DMS153 treated with DMSO at 0.1 percent for 48 hours (cell line): ENCODE results near the gene CIAPIN1.
"Not testable (repeated sequence)": the region's sequence is repeated elsewhere in the genome, so short reads cannot be mapped to it uniquely, and the experiment has no call there.

Experiments
- DNase-seq: peaks from one replicate; lab custom pipeline; 2025; ENCODE audit not compliant: unreplicated experiment; lab: John Stamatoyannopoulos, UW

The CIAPIN1 gene

DNA sequence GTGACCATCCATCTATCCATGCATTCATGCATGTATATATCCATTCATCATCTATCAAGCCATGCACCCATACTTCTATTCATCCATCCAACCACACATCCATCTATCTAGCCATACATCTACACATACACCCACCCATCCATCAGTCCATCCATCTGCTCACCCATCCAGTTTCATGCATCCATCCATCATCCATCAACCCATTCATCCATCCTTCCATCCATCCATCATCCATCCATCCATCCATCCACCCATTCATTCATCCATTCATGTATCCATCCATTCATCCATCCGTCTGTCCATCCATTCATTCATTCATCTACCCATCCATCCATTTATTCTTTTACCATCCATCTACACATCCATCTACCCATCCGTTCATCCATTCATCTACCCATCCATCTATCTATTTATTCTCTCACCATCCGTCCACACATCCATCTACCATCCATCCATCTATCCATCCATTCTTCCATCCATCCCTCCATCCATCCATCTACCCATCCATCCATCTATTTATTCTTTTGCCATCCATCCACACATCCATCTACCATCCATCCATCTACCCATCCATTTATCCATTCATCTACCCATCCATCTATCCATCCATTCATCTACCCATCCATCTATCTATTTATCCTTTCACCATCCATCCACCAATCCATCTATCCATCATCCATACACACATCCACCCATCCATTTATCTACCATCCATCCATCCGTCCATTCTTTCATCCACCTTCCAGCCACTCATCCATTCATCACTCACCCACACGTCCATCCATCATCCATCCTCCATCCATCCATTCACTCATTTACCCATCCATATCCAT is 39.4 kb downstream of the CIAPIN1 start:
- no peak for DNase-seq

DNA sequence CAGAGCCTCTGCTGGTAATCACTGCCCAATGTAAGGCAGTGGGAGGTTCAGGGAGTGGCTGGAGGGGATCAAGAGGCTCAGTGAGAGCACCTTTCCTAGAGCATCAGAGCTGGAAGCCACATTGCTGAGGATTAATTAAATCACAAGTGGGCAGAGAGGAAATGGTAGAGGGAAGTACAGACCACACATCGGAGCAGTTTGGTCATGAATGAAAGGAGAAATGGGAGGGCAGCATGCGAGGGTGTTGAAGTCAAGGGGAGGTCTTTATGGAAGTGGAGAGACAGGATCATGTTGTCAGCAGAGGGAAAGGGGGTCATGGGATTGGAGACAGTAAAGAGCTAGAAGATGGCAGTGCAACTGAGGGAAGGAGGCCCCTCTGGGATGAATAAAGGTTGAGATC is 40.3 kb downstream of the CIAPIN1 start:
- DNase-seq: no peak

DNA sequence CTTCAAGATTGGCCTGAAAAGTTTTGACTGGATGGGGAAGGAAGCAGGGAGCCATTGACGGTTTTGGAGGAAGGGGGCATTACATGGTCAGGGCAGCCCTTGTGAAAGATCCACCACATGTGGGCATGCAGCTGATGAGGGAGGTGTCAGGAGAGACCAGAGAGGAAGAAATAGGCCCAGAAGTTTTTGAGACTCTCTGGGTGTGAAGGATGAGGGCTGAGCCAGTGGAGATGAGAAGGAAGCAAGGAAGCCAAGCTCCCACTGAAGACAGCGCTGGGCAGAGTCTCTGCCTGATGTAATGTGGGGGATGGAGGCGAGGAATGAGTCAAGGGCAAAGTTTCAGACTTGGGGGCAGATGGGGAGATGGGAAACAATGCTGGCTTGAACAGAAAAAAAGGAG is 42.1 kb downstream of the CIAPIN1 start:
- DNase-seq: no peak

DNA sequence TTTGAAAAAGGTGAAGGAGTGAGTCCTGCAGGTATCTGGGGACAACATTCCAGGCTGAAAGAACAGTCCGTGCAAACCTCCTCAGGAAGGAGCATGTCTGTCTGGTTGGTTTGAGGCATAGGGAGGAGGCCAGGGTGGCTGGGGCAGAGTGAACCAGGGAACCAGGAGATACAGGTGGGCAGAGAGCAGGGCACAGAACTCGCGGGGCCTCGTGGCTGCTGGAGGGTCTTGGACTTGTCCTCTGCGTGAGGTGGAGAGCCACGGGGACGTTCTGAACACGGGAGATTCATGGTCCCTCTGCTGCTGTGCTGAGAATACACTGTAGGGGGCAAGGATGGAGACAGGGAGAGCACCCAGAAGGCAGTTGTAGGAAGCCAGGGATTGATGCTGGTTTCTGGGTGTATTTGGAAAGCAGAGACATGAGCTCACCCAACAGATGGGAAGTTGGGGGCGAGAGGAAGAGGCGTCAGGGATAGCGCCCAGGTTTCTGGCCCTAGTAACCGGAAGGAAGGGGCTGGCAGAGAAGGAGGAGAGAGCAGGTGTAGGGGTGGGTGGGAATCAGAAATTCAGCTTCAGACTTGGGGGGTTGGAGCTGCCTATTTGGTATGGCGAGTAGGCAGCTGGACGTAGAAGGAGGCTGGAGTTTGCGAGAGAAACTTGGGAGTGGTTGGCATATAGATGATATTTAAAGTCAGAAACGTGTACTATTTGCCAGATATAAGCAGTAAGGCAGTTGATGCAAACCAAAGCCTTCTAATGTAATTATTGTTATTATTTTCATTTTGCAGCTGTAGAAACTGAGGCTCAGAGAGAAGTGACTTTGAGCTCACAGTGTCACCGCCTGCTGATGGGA is 43.0 kb downstream of the CIAPIN1 start, which contains the start of gene CCL17:
Gene CCL17 (plus strand): TSS at position 803 of the 853 bp plus-strand sequence. CDS start 9,166 bp downstream, outside the sequence.
- no peak for DNase-seq

DNA sequence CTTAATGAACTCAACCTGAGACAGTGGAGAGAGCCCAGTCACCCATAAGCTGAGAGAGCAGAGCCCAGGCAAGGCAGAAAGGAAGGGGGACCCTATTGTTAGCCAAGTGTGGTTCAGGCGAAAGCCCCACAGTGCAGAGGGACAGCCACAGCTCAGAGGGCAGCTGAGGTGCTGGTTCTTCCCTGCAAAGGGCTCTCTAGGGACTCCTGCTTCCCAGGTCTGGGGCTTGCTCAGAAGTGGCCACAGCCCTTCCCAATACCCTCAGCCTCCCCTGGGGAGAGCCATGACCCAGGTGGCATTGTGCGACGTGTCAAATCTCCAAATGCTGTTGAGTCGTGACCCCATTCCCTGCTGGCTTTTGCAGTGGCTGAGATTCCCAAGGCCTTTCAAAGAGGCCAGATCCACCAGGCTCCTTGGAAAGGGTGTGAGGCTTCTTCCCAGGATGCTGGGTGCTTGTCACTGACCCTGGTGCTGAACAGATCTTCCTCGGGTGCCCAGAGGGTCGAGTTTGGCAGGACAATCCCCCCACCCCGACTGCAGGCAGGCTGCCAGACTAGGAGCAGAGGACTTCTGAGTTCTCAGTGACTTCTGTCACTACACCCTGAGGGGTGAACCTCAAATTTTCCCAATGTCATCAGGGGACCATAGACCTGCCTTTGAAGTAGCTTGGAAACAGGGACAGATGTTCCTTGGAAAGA is 45.1 kb downstream of the CIAPIN1 start:
- no peak for DNase-seq

DNA sequence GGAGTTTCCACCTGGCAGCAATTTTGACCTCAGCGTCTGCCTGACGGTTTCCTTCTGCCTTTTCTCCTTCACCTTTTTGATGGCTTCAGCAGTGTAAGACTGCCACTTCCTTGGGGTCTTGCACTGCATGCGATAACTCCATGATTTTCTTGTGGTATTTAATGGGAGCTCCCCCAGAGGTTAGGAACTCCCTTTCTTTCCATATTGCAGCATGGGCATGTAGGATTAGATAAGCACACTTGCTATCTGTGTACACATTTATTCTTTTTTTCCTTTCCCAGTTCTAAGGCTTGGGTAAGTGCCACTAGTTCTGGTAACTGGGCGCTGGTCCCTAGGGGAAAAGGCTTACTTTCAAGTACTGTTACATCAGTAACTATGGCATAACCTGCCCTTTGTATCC is 49.7 kb downstream of the CIAPIN1 start:
- DNase-seq: not testable (repeated sequence)

DNA sequence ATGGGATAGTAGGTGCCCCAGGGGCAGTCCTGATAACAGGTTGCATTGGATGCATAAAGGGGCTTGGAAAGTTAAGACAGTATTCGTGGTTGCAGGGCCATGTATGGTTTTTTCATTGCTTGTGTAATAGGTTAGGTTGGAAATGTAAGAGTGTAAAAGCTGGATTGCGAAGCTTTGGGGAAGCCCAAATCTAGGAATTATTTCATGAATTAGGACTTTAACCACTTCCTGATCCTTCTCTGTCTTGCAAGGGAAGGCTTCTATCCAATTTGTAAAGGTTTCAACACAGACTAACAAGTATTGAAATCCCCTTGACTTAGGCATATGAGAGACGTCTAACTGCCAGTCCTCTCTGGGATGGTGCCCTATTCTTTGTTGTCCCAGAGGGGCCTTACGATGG is 50.4 kb downstream of the CIAPIN1 start:
- DNase-seq: no peak

DNA sequence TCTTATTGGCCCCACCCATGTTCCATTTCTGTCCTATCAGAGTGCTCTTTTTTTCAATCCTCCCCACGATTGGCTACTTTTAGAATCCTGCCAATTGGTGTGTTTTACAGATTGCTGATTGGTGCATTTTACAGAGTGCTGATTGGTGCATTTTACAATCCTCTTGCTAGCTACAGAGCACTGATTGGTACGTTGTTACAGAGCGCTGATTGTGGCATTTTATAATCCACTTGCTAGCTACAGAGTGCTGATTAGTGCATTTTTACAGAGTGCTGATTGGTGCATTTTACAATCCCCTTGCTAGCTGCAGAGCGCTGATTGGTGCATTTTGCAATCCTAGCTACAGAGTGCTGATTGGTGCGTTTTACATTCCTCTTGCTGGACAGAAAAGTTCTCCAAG is 52.2 kb downstream of the CIAPIN1 start:
- no peak for DNase-seq

DNA sequence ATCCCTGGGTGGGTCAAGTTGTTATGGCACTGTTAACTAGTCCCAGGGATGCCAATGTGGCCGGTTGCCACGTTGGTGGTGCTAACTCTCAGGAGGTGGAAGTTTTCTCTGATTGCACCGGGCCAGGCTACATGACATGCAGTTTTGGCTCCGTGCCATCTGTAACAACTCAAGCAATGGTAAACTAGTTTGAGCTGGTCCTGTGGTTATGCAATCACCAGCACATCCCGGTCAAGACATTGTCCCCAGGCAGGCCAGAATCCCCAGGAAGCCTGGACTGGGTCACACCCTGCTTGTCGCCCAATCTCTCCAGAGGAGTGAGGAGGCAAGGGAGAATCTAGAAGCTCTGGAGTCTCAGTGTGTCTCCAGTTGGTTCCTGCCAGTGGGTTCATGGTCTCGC is 52.7 kb downstream of the CIAPIN1 start:
- no peak for DNase-seq

DNA sequence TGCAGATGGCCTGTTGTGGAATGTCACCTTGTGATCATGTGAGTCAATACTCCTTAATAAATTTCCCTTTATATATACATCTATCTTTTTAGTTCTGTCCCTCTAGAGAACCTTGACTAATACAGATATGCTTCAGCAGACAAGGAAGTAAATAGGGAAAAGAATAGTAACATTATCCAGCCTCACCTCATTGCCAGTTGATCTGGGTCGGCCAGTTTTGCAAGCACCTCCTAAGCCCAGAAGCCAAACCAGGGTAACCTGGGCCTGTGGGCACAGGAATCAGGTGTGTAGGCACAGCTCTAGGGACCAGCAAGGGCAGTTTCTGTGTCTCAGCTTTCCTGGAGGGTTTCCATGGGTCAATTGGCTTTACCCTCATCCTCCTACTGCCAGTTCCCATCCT is 54.5 kb downstream of the CIAPIN1 start:
- DNase-seq: no peak

DNA sequence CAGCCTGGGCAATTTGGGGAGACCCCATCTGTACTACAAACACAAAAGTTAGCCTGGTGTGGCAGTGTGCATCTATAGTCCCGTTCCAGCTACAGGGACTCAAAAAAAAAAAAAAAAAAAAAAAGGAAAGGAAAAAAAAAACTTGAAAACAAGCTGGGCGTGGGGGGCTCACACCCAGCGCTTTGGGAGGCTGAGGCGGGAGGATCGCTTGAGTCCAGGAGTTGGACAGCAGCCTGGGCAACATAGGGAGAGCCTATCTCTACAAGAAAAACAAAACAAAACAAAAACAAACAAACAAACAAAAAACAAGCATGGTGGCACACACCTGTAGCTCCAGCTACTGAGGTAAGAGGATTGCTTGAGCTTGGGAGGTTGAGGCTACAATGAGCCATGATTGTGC is 55.5 kb downstream of the CIAPIN1 start:
- DNase-seq: no peak

DNA sequence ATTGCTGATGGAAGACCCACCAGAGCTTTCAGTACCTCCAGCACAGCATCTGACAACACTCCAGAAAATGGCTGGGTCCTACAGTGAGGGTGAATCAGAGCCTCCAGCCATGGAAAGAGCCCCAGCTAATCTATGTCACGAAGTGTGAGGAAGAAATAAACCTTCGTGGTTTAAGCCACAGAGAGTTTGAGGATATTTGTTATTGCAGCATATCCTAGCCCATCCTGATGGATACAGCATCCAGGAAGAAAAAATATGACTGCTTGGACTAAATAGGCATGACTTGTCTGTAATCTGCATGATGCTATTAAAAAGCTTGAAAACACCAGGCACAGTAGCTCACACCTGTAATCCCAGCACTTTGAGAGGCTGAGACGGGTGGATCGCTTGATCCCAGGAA is 55.9 kb downstream of the CIAPIN1 start:
- DNase-seq: no peak

DNA sequence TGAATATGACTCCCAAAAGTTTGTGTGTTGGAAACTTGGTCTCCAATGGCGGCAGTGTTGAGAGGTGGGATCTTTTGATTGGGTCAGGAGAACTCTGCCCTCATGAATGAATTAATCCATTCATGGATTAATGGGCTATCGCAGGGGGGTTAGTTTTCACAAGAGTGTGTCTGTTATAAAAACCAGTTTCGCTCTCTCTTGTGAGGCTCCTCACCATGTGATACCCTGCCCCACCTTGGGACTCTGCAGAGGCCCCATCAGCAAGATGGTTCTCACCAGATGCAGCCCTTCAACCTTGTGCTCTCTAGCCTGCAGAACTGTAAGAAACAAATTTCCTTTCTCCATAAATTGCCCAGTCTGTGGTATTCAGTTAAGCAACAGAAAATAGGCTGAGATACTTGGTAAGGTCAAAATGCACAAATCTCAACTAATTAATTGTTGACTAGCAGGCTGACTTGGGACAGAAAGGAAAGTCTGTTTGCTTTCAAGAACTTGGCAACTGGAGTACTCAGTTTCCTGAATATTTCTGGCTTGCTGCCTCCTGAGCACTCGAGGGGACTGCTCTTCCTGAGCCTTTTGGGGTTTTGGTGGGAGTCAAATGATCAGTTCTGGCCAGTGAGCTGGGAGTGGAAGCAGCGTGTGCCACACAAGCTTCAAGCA is 56.4 kb downstream of the CIAPIN1 start:
- no peak for DNase-seq

DNA sequence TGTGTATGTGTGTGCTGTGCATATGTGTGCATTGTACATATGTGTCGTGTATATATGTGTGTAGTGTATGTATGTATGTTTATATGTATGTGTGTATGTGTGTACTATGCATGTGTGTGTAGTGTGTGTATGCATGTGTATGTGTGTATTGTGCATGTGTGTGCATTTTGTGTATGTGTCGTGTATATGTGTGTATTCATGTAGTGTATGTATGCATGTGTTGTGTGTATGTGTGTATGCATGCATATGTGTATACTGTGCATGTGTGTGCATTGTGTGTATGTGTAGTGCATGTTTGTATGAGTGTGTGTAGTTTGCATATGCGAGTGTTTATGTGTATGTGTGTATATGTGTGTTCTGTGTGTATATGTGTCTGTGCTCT is 58.1 kb downstream of the CIAPIN1 start:
- no peak for DNase-seq

DNA sequence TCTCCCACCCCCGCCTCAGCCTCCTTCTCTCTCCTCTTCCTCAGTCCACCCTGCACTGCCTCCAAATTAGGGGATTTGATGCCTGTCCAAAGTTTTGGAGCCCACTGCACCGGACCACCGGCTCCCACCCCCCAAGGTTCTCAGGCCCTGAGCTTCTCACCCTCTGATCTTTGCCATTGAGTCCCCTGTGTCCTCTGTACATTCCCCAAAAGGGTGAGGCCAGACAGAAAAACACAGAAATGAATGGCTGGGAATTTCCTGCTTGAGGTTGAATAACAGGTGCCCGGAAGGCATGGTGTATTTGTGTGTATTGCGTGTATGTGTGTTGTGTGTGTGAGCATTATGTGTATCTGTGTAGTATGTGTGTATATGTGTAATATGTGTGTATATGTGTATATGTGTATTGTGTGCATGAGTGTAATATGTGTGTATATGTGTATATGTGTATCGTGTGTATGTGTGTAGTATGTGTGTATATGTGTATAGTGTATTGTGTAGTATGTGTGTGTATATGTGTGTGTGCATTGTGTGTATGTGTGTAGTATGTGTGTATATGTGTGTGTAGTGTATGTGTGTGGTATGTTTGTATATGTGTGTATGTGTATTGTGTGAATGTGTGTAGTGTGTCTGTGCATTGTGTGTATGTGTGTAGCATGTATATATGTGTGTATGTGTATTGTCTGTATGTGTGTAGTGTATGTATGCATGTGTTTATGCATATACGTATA is 58.7 kb downstream of the CIAPIN1 start:
- DNase-seq: no peak

DNA sequence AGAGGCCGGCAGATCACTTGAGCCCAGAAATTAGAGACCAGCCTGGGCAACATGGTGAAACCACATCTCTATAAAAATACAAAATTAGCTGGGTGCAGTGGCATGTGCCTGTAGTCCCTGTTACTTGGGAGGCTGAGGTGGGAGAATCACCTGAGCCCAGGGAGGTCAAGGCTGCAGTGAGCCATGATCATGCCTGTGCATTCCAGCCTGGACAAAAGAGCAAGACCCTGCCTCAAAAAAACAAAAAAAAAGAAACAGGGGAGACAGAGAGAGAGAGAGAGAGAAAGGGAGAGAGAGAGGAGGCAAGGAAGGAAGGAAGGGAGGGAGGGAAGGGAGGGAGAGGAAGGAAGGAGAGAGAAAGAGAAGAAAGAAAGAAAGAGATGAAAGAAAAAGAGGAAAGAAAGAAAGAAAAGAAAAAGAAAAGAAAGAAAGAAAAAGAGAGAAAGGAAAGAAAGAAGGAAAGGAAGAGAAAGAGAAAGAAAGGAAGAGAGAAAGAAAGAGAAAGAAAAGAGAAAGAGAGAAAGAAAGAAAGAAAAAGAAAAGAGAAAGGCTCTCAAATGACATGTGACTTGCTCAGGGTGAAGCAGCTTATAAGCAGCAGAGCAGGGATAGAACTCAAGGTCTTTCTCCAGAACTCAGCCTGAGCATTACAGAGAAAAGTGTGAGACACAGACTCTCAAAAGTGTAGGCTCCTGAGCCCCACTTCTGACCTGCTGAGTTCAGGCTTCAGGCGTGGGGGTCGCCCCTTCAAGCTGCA is 59.4 kb downstream of the CIAPIN1 start:
- no peak for DNase-seq

DNA sequence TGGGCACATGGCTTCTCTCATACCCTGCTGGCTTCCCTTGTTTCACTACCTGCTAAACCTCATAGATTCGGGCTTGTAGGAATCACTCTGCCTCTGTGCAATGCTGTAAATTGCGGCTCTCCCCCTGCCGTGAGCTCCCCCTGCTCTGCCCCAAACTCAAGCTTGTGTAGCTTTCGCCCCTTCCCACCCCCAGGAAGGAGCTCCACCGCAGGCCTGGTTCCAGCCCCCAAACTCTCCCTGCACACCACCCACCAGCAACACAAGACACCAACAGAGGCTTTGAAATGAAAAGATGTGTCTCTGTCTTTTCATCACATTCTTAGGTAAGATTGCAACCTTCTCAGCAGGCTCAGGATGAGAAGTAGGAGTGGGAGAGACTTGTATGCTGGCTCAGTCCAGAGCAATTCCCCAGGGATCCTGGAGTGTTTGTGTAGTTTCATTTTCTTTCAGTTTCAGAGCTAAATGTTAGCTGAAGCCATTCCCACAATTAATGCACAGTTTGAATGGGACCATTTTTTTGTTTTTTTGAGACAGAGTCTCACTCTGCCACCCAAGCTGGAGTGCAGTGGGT is 60.7 kb downstream of the CIAPIN1 start:
- no peak for DNase-seq

DNA sequence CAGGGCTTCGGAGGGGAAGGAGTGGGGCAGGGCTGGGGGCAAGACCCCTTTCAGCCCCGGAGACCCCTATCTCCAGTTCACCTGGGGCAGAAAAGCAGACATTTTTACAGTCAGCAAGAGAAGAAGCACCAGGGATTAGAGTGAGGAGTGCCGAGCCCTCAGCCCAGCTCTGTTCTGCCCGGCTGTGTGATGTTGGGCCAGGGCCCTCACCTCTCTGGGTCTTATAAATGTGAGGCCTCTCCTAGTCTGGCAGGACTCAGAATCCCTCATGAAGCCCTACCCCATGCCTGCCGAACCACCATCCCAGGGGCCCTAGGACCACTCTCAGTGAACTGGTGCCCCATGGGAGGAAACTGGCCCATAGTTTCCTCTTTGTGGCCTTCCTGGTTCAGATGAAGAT is 62.1 kb downstream of the CIAPIN1 start:
- DNase-seq: no peak
